ENCODE results near the gene PDHB. TPM values are rescaled to one million over a fixed set of nuclear protein-coding genes. Genes with fewer than 3 reads are reported as not detected.

The PDHB gene
- total and polyA plus RNA-seq, 2 of the 13 experiments (the other 11 are each of a cell fraction or from before 2014, with no cell fraction given): 108 to 153 TPM

DNA sequence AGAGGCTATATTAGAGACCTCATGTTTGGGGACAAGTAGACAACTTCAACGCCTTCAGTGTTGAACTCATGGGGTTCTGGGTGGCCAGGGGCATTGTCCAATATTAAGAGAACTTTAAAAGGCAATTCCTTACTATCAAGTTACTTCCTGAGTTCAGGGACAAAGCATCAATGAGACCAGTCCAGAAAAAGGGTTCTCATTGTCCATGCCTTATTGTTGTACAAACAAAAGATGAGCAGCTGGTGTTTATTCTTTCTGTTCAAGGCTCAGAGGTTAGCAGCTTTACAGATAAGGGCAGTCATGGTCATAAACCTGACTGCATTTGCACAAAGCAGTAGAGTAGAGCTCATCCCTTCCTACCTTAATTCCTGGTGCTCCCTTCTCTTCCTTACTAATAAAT is 18.5 kb upstream of the PDHB start (continued):
- TF ChIP-seq KDM3A (CRISPR knock-in tag; IDR thresholded peaks at IDR 0.05; ENCODE audit: low read depth) (peak; percentile 78), HDAC1 (CRISPR knock-in tag; IDR thresholded peaks at IDR 0.05) (peak; percentile 86), SOX6 (IDR thresholded peaks at IDR 0.05) (peak; percentile 99; the same call in 1 of the 2 replicates), SOX6 (CRISPR knock-in tag; IDR thresholded peaks at IDR 0.05) (peak; percentile 100), EEA1 (CRISPR knock-in tag; IDR thresholded peaks at IDR 0.05; ENCODE audit: borderline replicate concordance) (no peak), AHR (CRISPR knock-in tag; IDR thresholded peaks at IDR 0.05) (no peak), RARA (CRISPR knock-in tag; IDR thresholded peaks at IDR 0.05) (peak; percentile 95), GATA4 (IDR thresholded peaks at IDR 0.05; ENCODE audit: borderline replicate concordance, low read depth) (peak; percentile 95; the same call in 1 of the 2 replicates), KLF11 (CRISPR knock-in tag; IDR thresholded peaks at IDR 0.05) (no peak), RXRA (CRISPR knock-in tag; IDR thresholded peaks at IDR 0.05) (peak; percentile 61; the same call in 1 of the 2 replicates), ZNF234 (CRISPR knock-in tag; conservative IDR thresholded peaks at IDR 0.05) (no peak), MIER3 (CRISPR knock-in tag; IDR thresholded peaks at IDR 0.05; ENCODE audit: borderline replicate concordance) (peak; percentile 46; the same call in 1 of the 2 replicates), HMG20A (CRISPR knock-in tag; IDR thresholded peaks at IDR 0.05; ENCODE audit: borderline replicate concordance) (peak; percentile 90; the same call in 1 of the 2 replicates), ZMAT3 (CRISPR knock-in tag; conservative IDR thresholded peaks at IDR 0.05) (no peak), ASH2L (IDR thresholded peaks at IDR 0.05; ENCODE audit: insufficient read length, low read depth, low read length) (peak; percentile 39), NCOA1 (CRISPR knock-in tag; IDR thresholded peaks at IDR 0.05) (no peak), MEIS2 (CRISPR knock-in tag; IDR thresholded peaks at IDR 0.05) (no peak), THAP11 (CRISPR knock-in tag; IDR thresholded peaks at IDR 0.05) (peak; percentile 36; the same call in 1 of the 2 replicates), PCBP2 (optimal IDR thresholded peaks at IDR 0.05; ENCODE audit: low read depth, low read length, poor library complexity, severe bottlenecking) (no peak), TCF7 (IDR thresholded peaks at IDR 0.05; ENCODE audit: low read depth) (peak; percentile 77), ZNF75D (CRISPR knock-in tag; IDR thresholded peaks at IDR 0.05; ENCODE audit: borderline replicate concordance) (no peak), SRF (IDR thresholded peaks at IDR 0.05; ENCODE audit: low read depth, low read length) (peak; percentile 39; the same call in 1 of the 2 replicates), GABPA (IDR thresholded peaks at IDR 0.05; ENCODE audit: low read depth, low read length) (no peak), GABPA (CRISPR knock-in tag; IDR thresholded peaks at IDR 0.05; ENCODE audit: low read depth) (peak; percentile 46), ZNF800 (CRISPR knock-in tag; IDR thresholded peaks at IDR 0.05) (0 out of 2 replicates have a peak, but pooled peaks have one; percentile 41), ESRRA (CRISPR knock-in tag; IDR thresholded peaks at IDR 0.05; ENCODE audit: low read depth) (peak; percentile 58; the same call in 1 of the 2 replicates), FOXO1 (CRISPR knock-in tag; IDR thresholded peaks at IDR 0.05) (peak; percentile 86), SIX1 (CRISPR knock-in tag; IDR thresholded peaks at IDR 0.05; ENCODE audit: borderline replicate concordance) (peak; percentile 93), ETV6 (CRISPR knock-in tag; conservative IDR thresholded peaks at IDR 0.05) (no peak), FOXJ3 (CRISPR knock-in tag; IDR thresholded peaks at IDR 0.05; ENCODE audit: borderline replicate concordance) (peak; percentile 89)
- TF ChIP-seq, protein P1, sequence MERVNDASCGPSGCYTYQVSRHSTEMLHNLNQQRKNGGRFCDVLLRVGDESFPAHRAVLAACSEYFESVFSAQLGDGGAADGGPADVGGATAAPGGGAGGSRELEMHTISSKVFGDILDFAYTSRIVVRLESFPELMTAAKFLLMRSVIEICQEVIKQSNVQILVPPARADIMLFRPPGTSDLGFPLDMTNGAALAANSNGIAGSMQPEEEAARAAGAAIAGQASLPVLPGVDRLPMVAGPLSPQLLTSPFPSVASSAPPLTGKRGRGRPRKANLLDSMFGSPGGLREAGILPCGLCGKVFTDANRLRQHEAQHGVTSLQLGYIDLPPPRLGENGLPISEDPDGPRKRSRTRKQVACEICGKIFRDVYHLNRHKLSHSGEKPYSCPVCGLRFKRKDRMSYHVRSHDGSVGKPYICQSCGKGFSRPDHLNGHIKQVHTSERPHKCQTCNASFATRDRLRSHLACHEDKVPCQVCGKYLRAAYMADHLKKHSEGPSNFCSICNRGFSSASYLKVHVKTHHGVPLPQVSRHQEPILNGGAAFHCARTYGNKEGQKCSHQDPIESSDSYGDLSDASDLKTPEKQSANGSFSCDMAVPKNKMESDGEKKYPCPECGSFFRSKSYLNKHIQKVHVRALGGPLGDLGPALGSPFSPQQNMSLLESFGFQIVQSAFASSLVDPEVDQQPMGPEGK (CRISPR knock-in tag; IDR thresholded peaks at IDR 0.05): peak; percentile 16; the same call in 1 of the 2 replicates

Data from HepG2 (cell line).